ENCODE data around the gene NXNL2. TPM values are rescaled to one million over a fixed set of nuclear protein-coding genes. Genes with fewer than 3 reads are reported as not detected.
A peak's percentile ranks its signal among the peaks of the same experiment; 100 is the strongest.

NXNL2 gene
- total RNA-seq, 2 donors from 2014 or later, result 3.9 TPM; not detected in 1

DNA sequence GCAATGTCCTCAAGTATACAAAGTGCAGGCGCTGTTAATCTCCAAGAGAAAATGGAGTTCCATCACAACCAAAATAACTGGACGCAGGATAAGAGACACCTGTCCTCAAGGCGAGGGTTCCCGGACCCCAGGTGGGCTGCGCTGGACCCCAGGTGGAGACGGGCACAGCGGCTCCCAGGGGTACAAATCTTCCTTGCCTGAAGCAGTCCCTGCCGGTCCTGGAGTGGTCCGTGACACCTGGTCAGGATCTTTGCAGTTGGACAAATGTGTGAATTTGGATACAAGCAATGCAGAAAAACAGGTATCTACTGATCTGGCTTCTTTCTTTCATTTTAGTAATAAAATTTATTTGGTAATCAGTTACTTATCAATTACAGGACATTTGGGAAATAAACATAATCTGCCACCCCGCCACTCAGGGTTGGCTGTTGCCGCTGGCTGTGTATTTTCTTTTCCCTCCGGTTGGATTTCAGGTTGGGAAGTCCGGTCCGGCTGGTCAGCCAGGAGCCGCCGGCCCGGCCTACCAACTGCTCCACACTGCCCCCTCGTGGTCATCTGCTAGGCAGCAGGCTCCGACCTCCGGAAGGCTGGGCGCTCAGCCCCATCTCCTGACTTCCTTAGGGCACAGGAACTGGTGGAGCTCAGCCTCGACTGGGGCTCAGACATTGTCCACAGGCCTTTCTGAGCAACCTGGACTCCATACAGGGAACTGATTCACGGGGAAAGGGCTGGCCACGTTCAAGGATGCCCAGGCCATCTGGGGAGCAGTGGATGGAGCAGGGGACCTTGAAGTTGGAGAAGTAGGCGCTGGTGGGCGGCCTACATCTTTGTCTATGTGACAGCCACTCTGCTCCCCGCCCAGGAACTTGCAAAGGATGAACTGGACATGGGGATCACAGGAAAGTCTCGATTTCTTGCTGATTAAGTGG, 43.4 kb downstream of the NXNL2 start:
- Histone ChIP-seq H3K4me3 (no peak overlapping the region), H3K36me3 (replicated peaks in 1 of 2; ENCODE audit: insufficient read depth in 1 of 2, low read depth in 2 of 2) (no peaks in the 10 kb centered on the region), H3K9me3 (no peaks in the 10 kb centered on the region), H3K4me1 (peaks cover 4% of the 10 kb centered on the region), H3K27ac (no peak overlapping the region), H3K27me3 (no peaks in the 10 kb centered on the region)
- WGBS, 2 donors, result 29 to 31% methylated on average over 27 to 28 of the region's 28 CpGs
- DNase-seq (peak; percentile 79 to 86 (median 84)), ATAC-seq (peak; percentile 91)
- TF ChIP-seq, protein P1, sequence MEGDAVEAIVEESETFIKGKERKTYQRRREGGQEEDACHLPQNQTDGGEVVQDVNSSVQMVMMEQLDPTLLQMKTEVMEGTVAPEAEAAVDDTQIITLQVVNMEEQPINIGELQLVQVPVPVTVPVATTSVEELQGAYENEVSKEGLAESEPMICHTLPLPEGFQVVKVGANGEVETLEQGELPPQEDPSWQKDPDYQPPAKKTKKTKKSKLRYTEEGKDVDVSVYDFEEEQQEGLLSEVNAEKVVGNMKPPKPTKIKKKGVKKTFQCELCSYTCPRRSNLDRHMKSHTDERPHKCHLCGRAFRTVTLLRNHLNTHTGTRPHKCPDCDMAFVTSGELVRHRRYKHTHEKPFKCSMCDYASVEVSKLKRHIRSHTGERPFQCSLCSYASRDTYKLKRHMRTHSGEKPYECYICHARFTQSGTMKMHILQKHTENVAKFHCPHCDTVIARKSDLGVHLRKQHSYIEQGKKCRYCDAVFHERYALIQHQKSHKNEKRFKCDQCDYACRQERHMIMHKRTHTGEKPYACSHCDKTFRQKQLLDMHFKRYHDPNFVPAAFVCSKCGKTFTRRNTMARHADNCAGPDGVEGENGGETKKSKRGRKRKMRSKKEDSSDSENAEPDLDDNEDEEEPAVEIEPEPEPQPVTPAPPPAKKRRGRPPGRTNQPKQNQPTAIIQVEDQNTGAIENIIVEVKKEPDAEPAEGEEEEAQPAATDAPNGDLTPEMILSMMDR (IDR thresholded peaks at IDR 0.05), result peak; percentile 88 to 99 (median 92)
- TF ChIP-seq POLR2A (IDR thresholded peaks at IDR 0.05), result no peak
- intact Hi-C loops (cut with DNase I), result loop anchor here (5.0 kb wide), 1 partner anchor 471 kb away; no protein-coding TSS in a partner anchor

DNA sequence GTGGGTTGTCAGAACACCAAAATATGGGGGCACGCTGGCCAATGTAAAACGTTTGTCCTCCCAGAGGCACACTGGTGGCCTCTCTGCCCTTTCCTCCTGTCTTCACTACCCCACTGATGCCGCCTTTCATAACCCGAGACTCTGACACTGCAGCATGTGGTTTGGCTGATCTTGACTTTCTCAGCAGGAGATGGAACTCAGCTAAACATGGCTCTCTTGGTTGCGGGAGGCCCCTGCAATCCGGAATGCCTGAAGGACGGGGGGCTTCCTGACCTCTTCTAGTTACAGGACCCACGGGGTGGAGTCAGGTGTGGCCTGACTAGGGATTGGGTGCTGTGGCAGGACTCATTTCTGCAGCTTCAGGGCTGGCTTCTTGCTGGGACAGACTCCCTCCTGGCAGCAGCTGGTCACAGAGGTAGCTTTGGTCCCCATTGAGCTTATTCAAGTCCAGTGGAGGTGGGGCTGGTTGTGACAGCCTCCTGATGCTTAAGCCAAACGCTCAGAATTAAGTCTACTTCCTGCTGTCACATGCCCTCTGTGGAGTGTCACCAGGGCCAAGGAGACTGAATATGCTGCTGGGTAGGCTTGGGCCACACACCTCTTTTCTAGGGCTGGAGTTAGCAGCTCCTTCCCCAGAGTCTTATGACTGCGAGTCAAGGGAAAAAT, 44.2 kb downstream of the NXNL2 start:
- Histone ChIP-seq H3K4me3 (no peak overlapping the region), H3K27me3 (no peaks in the 10 kb centered on the region), H3K9me3 (no peaks in the 10 kb centered on the region), H3K27ac (no peak overlapping the region), H3K36me3 (replicated peaks in 1 of 2; ENCODE audit: insufficient read depth in 1 of 2, low read depth in 2 of 2) (no peaks in the 10 kb centered on the region), H3K4me1 (peaks cover 4% of the 10 kb centered on the region)
- DNase-seq (no peak), ATAC-seq (no peak)
- WGBS, 2 donors, result 65 to 75% methylated on average over 5 to 10 of the region's 10 CpGs
- intact Hi-C loops (cut with DNase I), result loop anchor here (5.0 kb wide), 1 partner anchor 472 kb away; no protein-coding TSS in a partner anchor
- TF ChIP-seq, protein P1 (IDR thresholded peaks at IDR 0.05), result no peak
- TF ChIP-seq POLR2A (IDR thresholded peaks at IDR 0.05), result no peak

DNA sequence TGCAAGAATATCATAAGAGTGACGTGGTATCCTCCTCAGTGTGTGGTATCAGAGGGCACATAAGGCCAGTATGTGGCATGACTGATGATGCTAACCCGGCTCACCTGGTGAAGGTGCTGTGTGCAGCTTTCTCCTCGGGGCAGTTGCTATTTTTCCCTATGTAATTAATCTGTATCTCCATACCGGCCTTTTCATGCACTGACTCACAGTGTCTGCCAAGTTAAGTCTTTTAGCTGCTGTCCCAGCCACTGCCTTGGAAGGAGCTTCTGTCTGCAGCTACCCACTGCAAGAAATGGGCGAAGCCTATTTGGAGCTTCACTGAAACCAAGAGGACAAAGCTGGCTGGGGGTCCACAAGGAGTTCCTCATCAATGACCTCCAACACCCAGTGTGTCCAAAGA, 46.0 kb downstream of the NXNL2 start:
- Histone ChIP-seq H3K4me3 (no peak overlapping the region), H3K36me3 (replicated peaks in 1 of 2; ENCODE audit: insufficient read depth in 1 of 2, low read depth in 2 of 2) (no peaks in the 10 kb centered on the region), H3K4me1 (peaks cover 4% of the 10 kb centered on the region), H3K9me3 (no peaks in the 10 kb centered on the region), H3K27me3 (no peaks in the 10 kb centered on the region), H3K27ac (no peak overlapping the region)
- DNase-seq (no peak), ATAC-seq (no peak)
- TF ChIP-seq, protein P1 (IDR thresholded peaks at IDR 0.05), result no peak
- no peak for TF ChIP-seq POLR2A (IDR thresholded peaks at IDR 0.05)
- intact Hi-C loops (cut with DNase I), result no loop called here
- whole genome bisulfite sequencing, 2 donors, result 49% methylated on average over 5 of the region's 5 CpGs

DNA sequence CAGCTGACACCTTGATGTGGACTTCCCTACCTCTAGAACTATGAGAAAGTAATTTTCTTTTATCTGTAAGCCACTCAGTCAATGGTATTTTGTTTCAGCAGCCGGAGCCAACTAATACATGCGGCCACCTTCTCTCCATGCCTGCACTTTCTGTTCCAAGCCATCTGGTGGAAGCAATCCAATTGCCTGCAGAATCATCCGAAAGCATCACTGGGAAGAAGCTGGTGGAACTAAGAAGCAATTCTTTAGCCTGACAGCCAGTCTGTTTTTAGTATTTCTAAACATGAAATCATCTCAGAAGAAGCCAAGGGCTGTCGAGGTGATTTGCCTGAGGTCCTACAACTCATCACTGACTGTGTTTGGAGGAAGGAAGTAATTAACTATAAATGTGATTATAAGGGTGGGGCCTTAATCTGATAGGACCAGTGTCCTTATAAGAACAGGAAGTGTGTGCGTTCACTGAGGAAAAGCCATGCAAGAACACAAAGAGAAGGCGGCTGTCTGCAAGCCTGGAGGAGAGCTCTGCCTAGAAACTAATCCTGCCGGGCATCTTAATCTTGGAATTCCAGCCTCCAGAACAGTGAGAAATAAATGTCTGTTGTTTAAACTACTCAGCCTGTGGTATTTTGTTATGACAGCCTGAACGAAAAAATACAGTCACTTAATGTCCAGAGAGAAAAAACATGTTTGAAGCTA, 49.1 kb downstream of the NXNL2 start:
- 50 to 60% methylated on average over 8 of the region's 8 CpGs for WGBS, 2 donors
- intact Hi-C loops (cut with DNase I), result no loop called here
- Histone ChIP-seq H3K27me3 (no peaks in the 10 kb centered on the region), H3K36me3 (replicated peaks in 1 of 2; ENCODE audit: insufficient read depth in 1 of 2, low read depth in 2 of 2) (no peaks in the 10 kb centered on the region), H3K4me1 (no peaks in the 10 kb centered on the region), H3K27ac (no peak overlapping the region), H3K9me3 (no peaks in the 10 kb centered on the region), H3K4me3 (no peak overlapping the region)
- TF ChIP-seq, protein P1 (IDR thresholded peaks at IDR 0.05), result no peak
- no peak for TF ChIP-seq POLR2A (IDR thresholded peaks at IDR 0.05)
- ATAC-seq (no peak), DNase-seq (no peak)

Measured in body of pancreas (tissue), 4 donors.